ENCODE measurements around the gene MYH10.

DNA sequence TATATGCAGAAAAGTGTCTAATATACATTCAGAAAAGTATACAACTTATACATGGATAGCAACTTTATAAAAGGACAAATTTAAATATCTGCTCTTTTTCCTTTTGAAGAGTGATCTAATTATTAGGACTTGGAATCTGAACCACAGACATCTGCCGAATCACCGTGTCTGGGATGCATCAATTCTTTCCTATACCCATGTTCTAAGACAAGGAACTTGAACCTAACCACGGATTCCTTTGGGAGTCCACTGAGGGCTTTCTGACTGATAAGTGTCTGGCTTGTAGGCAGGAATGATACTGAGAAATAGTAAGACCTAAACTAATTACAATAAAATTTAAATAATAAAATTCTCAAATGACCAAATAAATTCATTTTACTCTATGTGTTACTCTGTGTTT, 140.7 kb downstream of the MYH10 start:
- TF ChIP-seq, protein P1, sequence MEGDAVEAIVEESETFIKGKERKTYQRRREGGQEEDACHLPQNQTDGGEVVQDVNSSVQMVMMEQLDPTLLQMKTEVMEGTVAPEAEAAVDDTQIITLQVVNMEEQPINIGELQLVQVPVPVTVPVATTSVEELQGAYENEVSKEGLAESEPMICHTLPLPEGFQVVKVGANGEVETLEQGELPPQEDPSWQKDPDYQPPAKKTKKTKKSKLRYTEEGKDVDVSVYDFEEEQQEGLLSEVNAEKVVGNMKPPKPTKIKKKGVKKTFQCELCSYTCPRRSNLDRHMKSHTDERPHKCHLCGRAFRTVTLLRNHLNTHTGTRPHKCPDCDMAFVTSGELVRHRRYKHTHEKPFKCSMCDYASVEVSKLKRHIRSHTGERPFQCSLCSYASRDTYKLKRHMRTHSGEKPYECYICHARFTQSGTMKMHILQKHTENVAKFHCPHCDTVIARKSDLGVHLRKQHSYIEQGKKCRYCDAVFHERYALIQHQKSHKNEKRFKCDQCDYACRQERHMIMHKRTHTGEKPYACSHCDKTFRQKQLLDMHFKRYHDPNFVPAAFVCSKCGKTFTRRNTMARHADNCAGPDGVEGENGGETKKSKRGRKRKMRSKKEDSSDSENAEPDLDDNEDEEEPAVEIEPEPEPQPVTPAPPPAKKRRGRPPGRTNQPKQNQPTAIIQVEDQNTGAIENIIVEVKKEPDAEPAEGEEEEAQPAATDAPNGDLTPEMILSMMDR (IDR thresholded peaks at IDR 0.05) = no peak
- TF ChIP-seq POLR2AphosphoS5 (IDR thresholded peaks at IDR 0.05; ENCODE audit: insufficient read depth in 1 of 2, low read depth in 1 of 2) = no peak
- TF ChIP-seq POLR2A (IDR thresholded peaks at IDR 0.05) = no peak
